ENCODE measurements around the gene INSIG1. TPM values are rescaled to one million over a fixed set of nuclear protein-coding genes. Genes with fewer than 3 reads are reported as not detected.

The INSIG1 gene
- total RNA-seq, 1 donor from 2014 or later, result 9.4 TPM

DNA sequence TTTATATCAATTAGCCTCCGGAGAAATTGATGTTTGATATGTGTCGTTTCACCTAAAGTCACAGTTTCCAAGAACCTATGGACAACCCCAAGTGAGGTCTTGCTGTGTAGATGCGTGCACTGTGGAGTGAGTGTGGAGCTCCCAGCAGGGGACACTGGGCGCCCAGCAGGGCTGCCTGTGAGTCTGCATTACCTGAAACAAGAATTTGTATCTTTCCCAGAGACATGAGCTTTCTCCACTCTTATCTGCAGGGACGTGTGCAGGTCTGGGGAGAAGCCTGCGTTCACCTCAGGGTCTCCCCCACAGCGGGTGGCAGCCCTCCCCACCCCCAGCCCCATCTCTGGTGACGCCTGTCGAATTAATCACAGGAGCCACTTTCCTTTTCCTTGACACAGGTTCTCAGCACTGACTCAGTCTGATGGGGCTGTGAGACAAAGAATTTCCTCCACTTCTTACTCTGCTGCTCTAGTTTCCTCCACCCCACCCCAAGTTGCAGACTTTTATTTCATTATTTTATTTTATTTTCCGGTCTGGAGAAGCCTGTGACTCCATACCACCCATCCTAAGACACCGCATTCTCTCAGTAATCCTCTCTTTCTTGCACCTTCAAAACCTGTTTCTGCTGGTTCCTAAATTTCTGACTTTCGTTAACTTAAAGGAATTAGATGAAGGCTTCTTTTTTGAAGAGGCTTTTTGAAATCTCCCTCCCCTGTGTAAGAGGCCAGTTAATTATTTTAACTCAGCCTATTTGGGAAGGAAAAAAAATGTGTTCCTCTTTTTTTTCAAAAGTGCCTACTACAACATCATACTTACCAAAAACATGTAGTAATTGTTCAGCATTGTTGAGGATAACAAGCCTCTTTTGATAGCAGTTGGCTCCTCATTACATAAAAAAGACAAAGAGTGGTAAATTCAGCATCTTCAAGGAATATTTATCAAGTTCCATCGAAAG is 17.0 kb upstream of the INSIG1 start:
- no peak for DNase-seq (ENCODE audit: missing footprints)
- ATAC-seq, result no peak
- intact Hi-C loops (cut with DNase I), result no loop called here

DNA sequence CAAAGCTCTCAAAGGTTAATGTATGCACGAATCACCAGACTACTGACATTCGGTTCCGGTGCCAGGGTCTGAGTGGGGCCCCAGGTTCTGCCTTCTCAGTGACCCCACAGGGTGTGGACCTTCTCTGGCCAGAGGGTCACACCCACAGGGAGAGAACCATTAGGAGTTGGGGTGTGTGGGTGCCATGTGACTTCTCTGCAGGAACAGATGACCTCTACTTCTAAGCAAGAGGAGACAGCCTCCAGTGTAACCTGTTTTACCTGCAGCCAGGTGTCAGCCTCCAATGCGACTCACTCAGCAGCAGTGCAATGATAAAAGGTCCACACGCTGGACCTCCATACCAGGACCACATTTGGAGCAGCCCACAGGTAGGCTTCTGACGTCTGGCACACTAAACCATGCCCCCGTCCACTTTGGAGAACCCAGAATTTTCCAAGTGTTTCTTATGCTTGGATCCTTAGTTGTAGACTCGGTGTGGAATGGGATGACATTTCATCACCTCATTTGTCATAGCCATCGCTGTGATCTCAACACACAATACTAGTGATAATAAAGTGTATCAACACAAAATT is 16.2 kb upstream of the INSIG1 start:
- intact Hi-C loops (cut with DNase I), result no loop called here
- DNase-seq (ENCODE audit: missing footprints), result no peak
- no peak for ATAC-seq

DNA sequence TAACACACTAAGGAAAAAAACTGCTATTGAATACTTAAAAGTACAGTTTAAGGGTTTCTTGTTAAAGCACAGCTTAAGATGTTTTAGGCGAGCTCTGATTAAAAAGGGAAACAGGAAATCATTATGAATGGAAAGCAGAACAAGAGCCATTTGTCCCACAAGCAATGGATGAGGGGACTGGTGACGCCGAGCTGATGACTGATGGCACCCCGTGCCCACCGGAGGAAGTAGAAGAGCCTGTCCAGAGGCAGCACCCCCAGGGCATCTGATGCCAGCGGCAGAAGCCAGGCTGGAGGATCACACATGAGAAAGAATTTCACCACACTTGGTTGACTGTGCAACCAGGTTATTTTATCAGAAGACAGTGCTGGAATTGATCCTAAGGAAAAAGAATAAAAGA is 15.0 kb upstream of the INSIG1 start:
- DNase-seq (ENCODE audit: missing footprints) (no peak), ATAC-seq (no peak)
- intact Hi-C loops (cut with DNase I), result no loop called here

DNA sequence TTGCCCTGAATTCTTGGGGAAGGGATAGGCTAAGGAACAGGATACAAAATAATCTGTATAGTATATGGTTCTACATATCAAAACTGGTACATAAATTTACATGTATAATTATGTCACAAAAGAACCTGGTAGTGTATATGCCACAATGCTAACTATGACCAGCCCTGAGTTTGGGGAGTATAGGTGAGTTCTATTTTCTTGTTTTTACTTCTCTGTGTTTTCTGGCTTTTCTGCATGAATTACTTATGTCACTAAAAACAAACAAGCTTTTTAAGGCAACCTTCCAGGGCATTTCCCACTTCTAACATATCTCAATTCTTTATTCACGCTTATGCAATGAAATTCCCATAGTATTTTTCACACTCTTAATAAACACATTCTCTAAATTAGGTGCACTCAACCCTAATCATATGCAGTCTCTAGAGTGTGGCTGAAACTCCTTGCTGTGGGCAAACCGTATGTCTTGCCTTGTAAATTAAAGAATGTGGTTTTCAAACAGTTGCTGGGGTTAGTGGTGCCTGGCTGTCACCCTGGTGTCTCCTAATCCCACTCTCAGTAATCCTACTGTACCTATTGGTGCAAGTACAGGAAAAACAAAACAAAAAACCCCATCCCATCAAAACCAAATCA is 14.0 kb upstream of the INSIG1 start:
- intact Hi-C loops (cut with DNase I), result no loop called here
- no peak for DNase-seq (ENCODE audit: missing footprints)
- ATAC-seq, result no peak

DNA sequence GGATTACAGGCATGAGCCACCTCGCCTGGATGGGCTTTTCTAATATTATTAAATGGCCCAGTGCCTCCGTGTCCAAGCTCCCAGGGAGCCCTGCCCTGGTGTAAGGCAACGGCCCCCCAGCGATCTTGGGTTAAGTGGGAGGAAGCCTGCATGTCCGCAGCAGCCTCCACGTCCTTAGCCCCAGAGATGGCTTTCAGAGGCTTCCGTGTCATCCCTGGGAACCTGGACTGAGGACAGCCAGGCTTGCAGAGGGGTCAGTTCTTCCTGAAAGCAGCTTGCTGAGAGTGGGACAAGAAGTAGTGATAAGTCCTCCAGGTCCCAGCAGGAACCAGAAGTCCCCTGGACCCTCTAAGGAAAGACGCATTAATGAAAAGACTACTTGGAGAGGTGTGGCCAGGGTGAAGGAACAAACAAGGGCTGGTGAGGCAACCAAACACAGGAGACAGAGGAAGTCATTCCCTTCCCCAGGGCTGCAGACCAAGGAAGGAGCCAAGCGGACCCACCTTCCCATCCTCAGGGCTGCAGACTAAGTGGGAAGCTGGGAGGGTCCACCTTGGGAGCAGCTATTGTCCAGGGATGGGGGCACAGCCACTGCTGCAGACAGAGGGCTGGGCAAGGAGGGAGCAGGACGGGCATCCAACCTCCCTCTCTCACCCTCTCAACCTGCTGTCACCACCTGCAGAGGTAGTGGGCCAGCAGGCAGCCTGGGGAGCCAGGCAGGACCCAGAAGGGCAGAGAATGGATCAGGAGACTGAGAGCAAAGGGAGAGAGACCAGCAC is 13.0 kb upstream of the INSIG1 start:
- intact Hi-C loops (cut with DNase I), result no loop called here
- no peak for ATAC-seq
- no peak for DNase-seq (ENCODE audit: missing footprints)

DNA sequence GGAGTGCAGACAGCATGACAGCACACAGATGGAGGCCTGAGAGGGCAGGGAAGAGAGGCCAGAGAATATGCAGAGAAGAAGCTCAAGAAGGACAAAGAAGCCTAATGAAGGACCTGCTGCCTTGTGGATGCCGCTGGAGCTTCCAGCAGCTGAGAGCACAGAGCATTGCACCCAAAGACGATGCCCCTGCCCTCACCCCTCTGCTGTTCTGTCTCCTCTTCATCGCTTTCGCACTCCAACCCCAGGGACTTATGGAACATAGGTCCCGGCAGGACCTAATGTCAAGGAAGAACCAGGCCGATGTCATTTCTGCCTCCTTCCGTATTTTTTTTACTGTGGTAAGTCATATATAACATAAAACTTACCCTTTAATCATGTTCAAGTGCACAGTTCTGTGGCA is 12.3 kb upstream of the INSIG1 start:
- intact Hi-C loops (cut with DNase I), result no loop called here
- ATAC-seq, result no peak
- DNase-seq (ENCODE audit: missing footprints), result no peak

DNA sequence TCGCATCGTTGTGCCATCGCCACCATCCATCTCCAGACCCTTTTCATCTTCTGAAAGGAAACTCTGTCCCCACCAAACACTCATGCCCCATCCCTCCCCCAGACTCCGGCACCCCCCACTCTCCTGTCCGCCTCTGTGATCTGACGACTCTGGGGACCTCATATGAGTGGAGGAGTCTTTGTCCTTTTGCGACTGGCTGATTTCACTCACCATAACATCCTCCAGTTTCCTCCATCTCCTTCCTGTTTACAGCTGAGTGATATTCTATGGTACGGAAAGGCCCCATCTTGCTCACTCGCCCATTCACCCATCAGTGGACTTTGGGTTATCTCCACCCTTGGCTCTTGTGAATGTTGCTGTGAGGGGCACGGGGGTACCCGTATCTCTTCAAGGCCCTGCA is 11.8 kb upstream of the INSIG1 start:
- intact Hi-C loops (cut with DNase I), result no loop called here
- DNase-seq (ENCODE audit: missing footprints) (no peak), ATAC-seq (no peak)

DNA sequence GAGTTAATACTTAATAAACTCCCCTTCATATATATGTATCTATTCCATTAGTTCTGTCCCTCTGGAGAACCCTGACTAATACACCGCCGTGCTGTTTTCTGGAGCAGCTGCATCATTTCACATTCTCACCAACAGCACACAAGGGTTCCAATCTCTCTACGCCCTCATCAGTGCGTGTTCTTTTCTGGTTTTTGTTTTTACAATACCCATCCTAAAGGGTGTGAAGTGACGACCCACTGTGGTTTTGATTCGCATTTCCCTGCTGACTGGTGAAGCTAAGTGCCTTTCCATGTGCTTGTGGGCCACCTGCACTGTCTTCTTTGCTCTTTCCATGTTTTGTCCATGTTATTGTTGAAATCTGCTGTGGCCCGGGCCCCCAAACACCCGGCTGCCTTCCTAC is 11.0 kb upstream of the INSIG1 start:
- DNase-seq (ENCODE audit: missing footprints) (no peak), ATAC-seq (no peak)
- intact Hi-C loops (cut with DNase I), result no loop called here

DNA sequence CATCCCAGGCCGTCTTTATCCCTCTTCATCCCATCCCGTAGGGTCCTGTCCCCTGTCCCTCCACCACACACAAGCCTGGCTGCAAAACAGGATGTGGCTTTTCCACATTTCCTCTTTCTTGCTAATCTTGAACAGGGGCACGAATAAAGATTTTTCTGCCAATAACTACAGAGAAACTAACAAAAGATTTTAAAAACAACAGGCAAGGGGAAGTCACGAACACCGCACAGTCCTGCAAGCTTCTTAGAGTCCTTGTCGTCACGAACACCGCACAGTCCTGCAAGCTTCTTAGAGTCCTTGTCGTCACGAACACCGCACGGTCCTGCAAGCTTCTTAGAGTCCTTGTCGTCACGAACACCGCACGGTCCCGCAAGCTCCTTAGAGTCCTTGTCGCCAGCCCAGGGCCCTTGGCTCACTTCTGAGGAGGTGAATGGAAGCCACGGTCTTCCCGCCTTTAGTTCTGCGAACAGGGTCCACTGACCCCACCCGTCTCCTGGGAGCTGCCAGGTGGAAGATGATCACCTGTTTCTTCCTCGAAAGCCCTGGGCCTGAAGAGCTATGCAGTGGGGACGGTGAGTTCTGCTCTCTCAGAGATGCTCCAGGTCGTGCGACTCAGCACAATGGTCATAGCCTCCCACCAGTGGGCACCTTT is 10.3 kb upstream of the INSIG1 start:
- intact Hi-C loops (cut with DNase I), result no loop called here
- ATAC-seq (peak; percentile 14), DNase-seq (ENCODE audit: missing footprints) (no peak)

DNA sequence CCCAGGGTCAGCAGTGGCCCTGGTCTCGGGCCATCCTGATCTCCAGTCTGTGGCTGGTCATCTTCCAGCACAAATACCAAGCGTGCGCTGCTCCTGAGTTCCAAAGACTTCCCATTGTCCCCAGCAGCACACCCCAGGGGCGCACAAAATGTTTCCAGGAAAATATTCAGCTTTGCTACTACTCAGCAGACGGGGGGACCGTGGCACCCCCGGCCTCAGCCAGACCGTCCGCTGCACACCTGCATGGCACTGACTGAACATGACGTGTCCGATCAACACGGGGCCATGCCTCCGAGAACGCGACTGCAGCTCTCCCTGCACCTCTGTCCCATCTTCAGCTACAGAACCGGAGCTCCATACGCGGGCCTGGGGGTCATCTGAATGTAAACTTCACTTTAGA is 9.6 kb upstream of the INSIG1 start:
- ATAC-seq (no peak), DNase-seq (ENCODE audit: missing footprints) (no peak)
- intact Hi-C loops (cut with DNase I), result no loop called here

DNA sequence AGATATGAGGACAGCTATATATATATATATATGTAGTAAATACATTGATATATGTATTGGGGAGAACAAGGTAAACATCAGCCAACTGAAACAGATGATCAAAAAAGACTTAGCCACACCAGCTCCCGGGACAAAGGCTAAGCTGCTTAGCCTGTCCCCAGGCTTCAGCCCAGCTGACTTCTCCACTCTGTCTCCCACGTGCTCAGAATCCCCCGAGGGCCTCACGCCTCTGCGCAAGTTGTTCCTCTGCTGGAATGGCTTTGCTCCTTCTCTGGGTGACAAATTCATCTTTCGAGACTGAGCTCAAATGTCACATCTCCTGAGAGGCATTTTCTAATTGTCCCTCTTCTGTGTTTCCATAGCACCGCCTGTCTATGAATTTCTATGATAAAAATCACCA is 8.6 kb upstream of the INSIG1 start:
- intact Hi-C loops (cut with DNase I), result no loop called here
- no peak for DNase-seq (ENCODE audit: missing footprints)
- ATAC-seq, result no peak

DNA sequence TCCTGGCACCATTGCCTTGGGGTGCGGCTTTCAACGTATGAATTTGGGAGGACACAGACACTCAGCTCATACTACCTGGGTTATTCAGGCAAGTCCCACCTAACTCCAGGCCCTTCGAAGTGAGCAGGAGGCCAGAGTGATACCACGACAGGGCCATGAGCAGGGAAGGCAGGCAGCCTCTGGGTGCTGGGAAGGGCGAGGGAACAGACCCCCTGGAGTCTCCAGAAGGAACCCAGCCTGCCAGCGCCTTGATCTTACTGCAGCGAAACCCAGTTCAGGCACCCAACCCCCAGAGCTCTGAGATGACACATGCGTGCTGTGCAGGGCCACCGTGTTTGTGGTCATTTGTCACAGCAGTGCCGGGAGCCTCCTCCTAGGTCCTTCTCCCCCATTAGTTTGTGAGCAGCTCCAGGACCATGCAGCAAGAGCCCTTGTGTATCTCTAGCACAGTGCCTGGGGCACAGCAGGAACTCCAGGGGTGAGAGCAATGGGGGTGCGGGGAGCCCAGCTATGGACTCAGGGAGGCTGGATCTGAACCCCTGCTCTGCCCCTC is 7.7 kb upstream of the INSIG1 start:
- ATAC-seq, result no peak
- intact Hi-C loops (cut with DNase I), result no loop called here
- DNase-seq (ENCODE audit: missing footprints), result no peak

DNA sequence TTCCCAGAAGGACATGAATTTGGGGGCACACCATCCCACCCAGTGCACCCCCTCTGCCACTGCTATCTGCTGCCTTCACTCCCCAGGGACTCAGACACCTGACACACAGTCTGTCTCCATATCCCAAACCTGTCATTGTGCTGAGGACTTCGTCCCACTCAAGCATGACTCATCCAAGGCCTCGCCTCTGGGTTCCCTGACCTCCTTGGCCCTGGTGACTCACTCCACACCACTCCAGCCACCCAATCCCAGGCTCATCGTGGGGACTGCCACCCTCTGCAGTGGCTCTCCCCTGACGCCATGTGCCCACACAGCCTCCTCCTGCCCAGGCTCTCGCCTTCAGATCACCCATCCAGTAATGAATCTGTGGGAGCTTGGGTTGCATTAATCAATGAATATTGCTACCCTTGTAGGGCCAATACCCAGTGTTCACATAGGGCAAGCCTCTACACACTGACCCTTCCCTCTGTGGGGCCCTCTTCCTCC is 6.6 kb upstream of the INSIG1 start:
- intact Hi-C loops (cut with DNase I), result no loop called here
- DNase-seq (ENCODE audit: missing footprints), result no peak
- no peak for ATAC-seq

DNA sequence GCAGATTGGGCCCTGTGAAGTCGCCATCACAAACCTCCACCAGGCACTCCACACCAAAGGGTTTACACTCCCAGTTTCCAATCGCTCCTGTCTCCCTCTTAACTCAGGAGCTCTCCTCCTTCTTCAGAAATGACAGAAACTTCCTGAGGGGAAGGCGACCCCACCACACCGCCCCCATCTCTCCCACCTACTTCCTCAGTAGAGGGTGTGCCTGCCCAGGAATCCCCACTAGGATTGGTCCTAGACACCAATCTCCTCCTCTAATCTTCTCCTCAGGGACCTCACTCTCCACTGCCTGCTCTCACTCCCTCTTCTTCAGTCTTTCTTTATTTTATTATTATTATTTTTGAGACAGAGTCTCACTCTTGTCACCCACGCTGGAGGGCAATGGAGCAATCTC is 5.9 kb upstream of the INSIG1 start:
- DNase-seq (ENCODE audit: missing footprints) (no peak), ATAC-seq (no peak)
- intact Hi-C loops (cut with DNase I), result no loop called here

DNA sequence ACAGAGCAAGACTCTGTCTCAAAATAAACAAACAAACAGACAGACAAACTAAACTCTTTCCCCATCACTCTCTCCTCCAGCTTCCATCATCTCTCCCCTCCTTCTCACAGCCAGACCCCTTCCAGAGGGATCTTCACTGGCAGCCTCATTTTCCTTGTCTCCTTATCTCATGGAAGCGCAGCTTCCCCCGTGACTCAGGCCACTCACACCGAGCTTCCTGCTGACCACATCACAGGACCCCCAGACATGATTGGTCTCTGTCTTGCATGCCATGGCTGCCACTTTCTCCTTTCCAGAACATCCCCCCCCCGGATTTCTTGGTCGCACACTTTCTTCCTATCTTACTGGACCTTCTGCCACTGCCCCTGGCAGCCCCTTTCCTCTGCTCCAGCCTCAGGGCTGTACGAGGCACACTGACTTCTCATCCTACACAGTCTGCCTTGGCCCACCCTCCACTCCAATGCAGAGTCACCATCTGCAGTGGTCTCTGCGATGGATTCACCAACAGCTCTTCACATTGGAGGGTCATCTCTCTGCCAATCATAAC is 4.9 kb upstream of the INSIG1 start:
- ATAC-seq, result no peak
- no peak for DNase-seq (ENCODE audit: missing footprints)

DNA sequence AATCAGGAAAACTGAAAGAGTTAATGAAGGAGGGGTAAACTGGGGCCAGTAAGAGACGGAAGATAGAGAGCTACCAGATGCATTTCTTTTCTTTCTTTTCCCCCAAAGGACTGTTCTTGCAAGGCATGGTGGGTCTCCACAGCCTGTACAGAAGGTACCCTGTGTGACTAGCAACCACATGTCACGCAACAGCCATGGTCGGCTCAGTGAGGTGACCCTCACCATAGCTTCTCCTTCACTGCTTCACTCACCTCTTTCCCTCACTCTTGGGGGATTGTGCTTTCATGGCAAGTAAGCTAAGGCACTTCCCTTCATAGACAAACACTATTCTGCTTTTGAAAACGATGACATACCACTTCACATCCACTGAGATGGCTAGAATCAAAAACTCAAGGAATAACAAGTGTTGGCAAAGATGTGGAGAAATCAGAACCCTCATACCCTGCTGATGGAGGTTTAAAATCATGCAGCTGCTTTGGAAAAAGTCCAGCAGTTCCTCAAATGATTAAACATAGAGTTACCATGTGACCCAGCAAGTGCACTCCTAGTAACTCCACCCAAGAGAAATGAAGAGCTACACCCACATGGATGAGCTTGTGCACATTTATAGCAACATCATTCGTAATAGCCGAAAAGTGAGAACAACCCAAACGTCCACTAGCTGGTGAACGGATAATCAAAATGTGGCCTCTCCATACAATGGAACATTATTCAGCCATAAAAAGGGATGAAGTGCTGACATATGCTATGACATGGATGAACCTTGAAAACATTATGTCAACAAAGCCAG is 3.8 kb upstream of the INSIG1 start:
- ATAC-seq (no peak), DNase-seq (ENCODE audit: missing footprints) (no peak)
- intact Hi-C loops (cut with DNase I), result no loop called here

More for the DNA sequence above, 4.9 kb upstream of the INSIG1 start:
- intact Hi-C loops (cut with DNase I), result no loop called here

DNA sequence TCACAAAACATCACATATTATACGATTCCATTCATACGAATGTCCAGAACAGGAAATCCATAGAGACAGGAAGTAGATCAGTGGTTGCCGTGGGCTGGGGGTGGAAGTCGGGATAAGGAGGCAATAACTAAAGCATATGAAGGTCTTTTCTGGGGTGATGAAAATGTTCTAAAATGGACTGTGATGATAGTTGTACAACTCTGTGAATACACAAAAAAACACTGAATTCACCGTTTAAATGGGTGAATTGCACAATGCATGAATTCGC is 3.2 kb upstream of the INSIG1 start:
- intact Hi-C loops (cut with DNase I), result no loop called here
- ATAC-seq (no peak), DNase-seq (ENCODE audit: missing footprints) (no peak)

DNA sequence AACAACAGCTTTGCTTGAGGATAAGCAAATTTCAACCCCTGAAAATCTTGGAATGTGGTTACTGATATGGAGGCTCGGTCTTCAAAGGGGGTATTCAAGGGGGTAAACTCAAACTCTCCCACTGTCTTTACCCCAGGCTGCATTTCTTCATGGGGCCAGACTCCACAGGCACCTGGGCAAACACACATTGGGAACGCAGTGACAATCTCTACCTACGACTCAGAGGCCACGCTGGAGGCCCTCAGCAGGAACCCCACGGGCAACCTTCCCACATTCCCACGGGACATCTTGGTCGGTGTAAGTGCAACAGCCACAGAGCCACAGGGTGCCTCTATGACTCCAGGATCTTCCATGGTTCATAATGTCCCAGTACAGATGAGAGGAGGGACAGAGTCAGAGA is 2.2 kb upstream of the INSIG1 start:
- ATAC-seq, result no peak
- intact Hi-C loops (cut with DNase I), result loop anchor here (5.0 kb wide), 1 partner anchor 103 kb away; no protein-coding TSS in a partner anchor
- no peak for DNase-seq (ENCODE audit: missing footprints)

Measured in Right ventricle myocardium inferior (tissue), 1 donor.